Urinary bladder (tissue), 4 donors: ENCODE results near the gene CDRT4. TPM values are rescaled to one million over a fixed set of nuclear protein-coding genes. Genes with fewer than 3 reads are reported as not detected.

Experiments used
- DNase-seq: peaks from one replicate; pipeline ENCODE4 v3.0.0-alpha.2; 2015; ENCODE audit errors: extremely low spot score
- H3K27ac ChIP-seq: one replicate; pipeline ENCODE4 v1.5.1; 2013; ENCODE audit warnings: low read depth, mild to moderate bottlenecking, moderate library complexity
- H3K36me3 ChIP-seq: one replicate; pipeline ENCODE4 v1.6.1; 2013; ENCODE audit warnings: mild to moderate bottlenecking, moderate library complexity; ENCODE audit not compliant: insufficient read depth
- H3K4me1 ChIP-seq: one replicate; pipeline ENCODE4 v1.6.1; 2013; ENCODE audit warnings: mild to moderate bottlenecking, moderate library complexity; ENCODE audit not compliant: insufficient read depth
- H3K4me3 ChIP-seq: one replicate; pipeline ENCODE4 v1.5.1; 2013; ENCODE audit warnings: low read depth, low read length
- WGBS: extraction: QIAGEN DNeasy Blood & Tissue Kit; methylation state at CpG from one replicate; pipeline ENCODE4 v1.1.7; 2013; 5-methylcytosine and 5-hydroxymethylcytosine counted together
- polyA plus RNA-seq: library from polyadenylated mRNA; stranded (reverse); fragments of 200-250 nt; gene quantifications from one replicate; pipeline ENCODE4 v1.2.3, GENCODE V29; 2013
- total RNA-seq: library from RNA; depleted of rRNA; stranded (reverse); fragments of >200 nt; gene quantifications from one replicate; pipeline ENCODE4 v1.2.3, GENCODE V29; 2014
- donor health status: healthy with polysubstance abuse.
- donor health status: healthy.

CDRT4 gene
- total and polyA plus RNA-seq, 2 donors: 1.9 to 14.4 TPM

DNA sequence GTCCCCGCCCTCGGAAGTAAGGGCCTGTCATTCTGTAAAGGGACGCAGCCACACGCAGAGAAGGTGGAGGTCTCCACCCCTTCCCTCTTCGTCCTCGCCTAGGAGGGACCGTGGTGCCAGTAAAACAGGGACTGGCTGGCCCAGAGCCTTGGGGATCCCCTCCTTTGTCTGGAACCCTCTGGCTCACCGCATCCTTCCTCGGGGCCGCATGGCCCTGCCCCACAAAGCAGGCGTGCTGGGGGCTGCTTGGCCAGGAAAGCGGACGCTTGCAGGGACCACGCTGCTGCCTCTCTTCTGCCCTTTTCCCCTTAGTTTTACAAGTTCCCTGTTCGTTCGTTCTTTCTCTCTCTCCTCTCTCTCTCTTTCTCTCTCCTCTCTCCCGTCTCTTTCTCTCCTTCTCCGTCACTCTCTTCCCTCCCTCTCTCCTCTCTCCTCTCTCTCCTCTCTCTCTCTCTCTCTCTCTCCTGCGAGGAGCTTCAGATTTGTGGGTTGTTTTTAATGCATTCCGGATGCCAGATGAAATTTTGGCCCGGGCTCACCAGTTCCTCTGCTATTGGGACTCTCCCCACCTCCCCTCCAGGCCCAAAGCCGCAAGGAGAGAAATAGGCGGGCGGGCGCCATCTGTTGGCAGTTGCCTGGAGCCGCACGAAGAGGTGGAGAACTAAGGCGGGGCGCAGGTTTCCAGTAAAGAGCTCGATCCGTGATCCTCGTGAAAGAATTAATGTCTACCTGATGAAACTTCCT lies 35.1 kb upstream of the CDRT4 start:
- WGBS: 14% methylated on average over 32 of the region's 32 CpGs
- Histone ChIP-seq H3K27ac (peak overlapping the region; percentile 79), H3K4me3 (peak overlapping the region; percentile 0), H3K4me1 (no peaks in the 10 kb centered on the region), H3K36me3 (no peaks in the 10 kb centered on the region)
- peak; percentile 86 for DNase-seq

DNA sequence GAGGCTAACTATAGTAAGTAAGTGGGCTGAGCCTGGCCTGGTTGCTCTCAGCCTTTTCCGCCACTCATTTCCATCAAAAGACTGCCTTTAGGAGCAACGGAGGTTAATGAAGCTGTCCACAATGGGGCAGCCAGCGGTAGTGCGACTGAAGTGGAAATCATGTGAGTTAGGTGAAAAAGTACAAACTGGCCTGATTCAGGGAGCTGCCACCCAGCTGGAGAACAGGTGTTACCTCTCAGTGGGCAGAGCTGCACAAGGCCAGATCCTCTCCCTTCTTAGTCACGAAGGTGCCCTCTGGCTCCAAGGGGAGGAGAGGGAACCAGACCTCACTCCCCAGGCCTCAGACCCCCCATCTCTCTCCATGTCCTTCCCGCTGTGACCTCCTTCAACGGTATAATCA lies 34.4 kb upstream of the CDRT4 start:
- Histone ChIP-seq H3K4me3 (no peak overlapping the region), H3K27ac (peak overlapping the region; percentile 12)
- WGBS: 77% methylated on average over 7 of the region's 7 CpGs

DNA sequence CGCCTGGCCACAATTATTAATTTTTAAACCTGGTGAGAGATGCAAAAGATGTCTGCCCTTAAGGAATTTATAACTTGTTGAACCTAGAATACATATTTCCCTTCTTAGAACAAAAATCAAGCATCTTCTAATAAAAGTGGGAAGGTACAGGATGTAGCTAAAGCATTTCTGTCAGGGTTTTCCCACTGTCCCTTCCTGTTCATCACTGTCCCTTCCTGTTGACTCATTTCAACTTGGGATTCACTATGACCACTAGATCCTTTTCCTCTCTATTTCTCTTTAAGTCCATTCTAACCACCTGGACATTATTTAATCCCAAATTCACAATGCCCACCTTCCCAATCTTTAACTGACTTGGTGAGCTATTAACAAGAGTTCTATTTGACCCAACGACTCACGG lies 33.9 kb upstream of the CDRT4 start:
- WGBS: 74% methylated on average over 3 of the region's 3 CpGs
- no peaks in the 10 kb centered on the region for H3K36me3 ChIP-seq
- DNase-seq: no peak
- H3K27ac ChIP-seq: no peak overlapping the region
- H3K4me1 ChIP-seq: no peaks in the 10 kb centered on the region
- no peak overlapping the region for H3K4me3 ChIP-seq

More for the DNA sequence above, 34.4 kb upstream of the CDRT4 start:
- no peak for DNase-seq
- Histone ChIP-seq H3K4me1 (no peaks in the 10 kb centered on the region), H3K36me3 (no peaks in the 10 kb centered on the region)

DNA sequence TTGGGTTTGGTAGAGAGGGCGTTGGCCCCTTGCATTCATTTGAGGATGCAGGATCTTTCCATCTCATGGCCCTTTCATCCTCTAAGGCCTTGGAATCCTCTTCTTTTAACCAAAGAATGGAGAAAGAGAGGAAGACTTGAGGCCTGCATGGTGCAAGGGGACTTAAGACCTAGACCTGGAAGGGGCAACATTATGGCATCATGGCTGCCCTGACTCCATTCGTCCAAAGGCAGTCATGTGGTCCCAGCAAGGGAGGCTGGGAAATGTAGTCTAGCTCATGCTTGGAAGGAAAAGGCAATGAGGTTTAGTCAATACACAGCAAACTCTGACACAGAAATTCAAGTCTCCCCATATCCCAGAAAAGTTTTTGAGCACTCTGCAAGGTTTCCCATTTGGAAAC lies 30.7 kb upstream of the CDRT4 start:
- Histone ChIP-seq H3K4me3 (no peak overlapping the region), H3K27ac (no peak overlapping the region), H3K4me1 (no peaks in the 10 kb centered on the region), H3K36me3 (no peaks in the 10 kb centered on the region)
- WGBS: 87% methylated on average over 2 of the region's 2 CpGs
- DNase-seq: no peak

DNA sequence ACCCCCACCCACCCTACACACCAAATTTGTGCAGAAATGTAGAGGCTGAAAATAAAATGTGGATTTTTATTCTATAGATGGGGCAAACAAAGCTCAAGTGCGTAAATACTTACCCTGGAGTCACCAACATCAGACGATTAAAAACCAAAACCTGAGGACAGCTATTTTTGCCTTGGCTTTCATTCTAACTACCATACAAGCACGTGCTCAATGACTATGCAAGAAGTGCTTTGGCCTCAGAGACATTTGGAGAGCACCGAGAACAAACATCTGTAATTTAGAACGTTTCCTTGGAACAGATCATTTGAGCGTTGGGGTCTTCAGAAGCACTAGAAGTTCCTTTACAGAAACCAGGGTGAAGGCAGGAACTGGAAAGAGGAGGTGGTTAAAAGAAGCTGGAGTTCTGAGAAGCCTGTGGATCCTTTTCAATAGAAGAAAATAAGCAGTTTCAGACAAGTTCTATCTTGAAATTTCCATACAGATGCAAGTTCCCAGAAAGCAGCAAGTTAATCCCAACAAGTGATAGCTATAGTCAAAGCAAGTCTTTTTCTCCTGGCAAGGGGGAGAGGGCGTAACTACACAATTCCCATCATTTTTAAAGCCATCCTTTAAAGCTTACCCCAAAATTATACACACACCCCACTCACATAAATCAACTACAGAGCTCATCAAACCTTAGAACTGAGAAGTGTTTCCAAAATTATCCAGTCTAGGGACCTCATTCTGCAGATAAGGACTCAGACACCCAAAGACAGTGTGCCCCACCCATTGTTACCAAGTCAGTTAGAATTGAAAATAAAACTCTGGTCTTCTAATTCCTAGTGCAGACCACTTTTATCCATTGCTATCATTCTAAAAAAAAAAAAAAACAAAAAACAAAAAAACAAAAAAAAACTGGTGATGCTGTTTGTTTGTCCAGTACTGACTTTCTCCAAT lies 29.6 kb upstream of the CDRT4 start:
- Histone ChIP-seq H3K4me3 (no peak overlapping the region), H3K4me1 (no peaks in the 10 kb centered on the region), H3K36me3 (no peaks in the 10 kb centered on the region), H3K27ac (no peak overlapping the region)
- 71% methylated on average over 7 of the region's 7 CpGs for WGBS
- DNase-seq: no peak

DNA sequence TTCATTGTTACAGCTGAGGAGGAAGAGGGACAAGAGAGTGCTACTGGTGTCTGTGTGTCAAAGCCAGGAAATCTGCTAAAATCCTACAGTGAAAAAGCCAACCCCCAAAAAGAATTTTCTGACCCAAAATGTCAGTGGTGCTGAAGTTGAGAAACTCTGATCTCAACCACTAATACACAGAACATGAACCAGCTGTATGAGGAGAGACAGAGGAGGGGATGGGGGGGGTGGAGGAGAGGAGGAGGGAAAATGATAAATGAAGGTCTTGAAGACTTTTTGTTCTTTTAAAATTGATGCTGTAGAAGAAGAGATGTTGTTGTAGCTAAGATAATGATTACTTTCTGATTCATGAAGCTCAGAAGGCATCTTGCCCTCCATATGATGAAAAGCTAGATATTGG lies 27.4 kb upstream of the CDRT4 start:
- DNase-seq: no peak
- Histone ChIP-seq H3K4me3 (no peak overlapping the region), H3K4me1 (no peaks in the 10 kb centered on the region), H3K27ac (no peak overlapping the region), H3K36me3 (no peaks in the 10 kb centered on the region)

DNA sequence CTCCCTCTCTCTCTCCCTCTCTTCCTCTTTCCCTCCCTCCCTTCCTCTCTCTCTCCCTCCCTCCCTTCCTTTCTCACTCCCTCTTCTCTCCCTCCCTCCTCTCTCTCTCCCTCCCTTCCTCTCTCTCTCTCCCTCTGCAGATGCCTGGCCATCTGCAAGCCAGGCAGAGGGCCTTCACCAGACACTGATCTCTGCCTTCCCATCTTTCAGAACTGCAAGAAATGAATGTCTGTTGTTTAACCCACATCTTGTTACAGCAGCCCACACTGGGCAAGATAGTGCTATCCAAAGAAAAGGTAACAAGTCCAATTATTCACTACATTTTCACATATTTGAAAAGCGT lies 26.2 kb upstream of the CDRT4 start:
- no peak overlapping the region for H3K27ac ChIP-seq
- WGBS: 66% methylated on average over 1 of the region's 1 CpG
- H3K36me3 ChIP-seq: no peaks in the 10 kb centered on the region
- DNase-seq: no peak
- no peak overlapping the region for H3K4me3 ChIP-seq
- no peaks in the 10 kb centered on the region for H3K4me1 ChIP-seq

DNA sequence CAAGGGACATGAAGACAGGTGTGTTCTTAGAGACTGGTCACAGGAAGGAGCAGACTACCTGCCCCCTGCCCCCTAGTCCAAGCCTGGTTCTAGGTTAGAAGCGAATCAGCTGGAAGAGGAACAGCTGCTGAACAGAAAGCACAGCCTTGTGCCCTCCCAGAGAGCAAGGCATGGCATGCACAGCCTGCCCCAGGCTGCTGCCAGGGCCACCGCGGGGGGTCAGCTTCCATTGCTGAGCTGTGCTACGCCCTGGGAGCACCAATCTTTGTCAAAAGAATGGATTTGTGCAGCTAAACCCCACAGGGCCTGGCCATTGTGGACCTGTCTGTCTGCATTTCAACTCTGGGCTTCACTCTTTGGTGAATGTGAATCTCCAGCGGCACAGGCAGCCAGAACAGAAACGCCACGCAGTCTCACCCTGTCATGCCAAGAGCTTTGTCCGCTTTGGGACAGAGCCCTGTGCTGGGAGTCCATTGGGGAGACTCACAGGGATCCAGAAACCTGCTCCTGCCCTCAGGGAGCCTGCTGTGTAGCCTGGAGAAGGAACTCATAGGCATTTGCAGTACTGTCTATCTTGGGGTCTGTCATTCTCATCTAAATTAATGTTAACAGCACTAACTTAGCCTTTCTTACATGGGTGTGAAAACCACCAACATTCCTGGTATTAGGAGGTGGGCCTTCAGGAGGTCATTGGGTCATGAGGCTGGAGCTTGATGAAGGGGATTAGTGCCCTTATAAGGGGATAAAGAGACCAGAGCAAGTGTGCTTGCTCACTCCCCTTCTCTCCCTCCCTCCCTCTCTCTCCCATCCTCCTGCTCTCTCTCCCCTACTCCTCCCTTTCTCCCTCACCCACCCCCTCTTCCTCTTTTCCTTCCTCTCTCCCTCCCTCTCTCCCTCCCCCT lies 25.6 kb upstream of the CDRT4 start:
- DNase-seq: no peak
- H3K4me3 ChIP-seq: no peak overlapping the region
- H3K36me3 ChIP-seq: no peaks in the 10 kb centered on the region
- WGBS: 98% methylated on average over 8 of the region's 8 CpGs
- no peak overlapping the region for H3K27ac ChIP-seq
- H3K4me1 ChIP-seq: no peaks in the 10 kb centered on the region

DNA sequence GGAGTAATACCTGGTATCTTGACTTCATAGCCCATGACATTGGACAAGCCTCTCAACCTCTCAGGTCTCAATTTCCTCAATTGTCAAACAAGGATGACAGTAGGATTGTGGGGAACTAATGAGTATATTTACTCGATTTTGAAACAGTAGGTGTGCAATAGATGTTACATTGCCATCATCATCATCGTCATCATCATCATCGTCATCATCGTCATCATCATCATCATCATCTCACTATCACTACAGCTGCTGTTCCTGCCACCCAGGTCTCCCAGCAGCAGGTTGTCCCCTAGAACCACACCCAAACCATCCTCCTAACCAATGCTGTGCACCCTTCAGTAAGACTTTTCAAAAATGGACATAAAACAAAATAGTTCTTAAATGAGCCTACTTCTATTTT lies 24.8 kb upstream of the CDRT4 start:
- 97% methylated on average over 4 of the region's 4 CpGs for WGBS
- Histone ChIP-seq H3K36me3 (no peaks in the 10 kb centered on the region), H3K4me1 (no peaks in the 10 kb centered on the region), H3K27ac (no peak overlapping the region), H3K4me3 (no peak overlapping the region)
- DNase-seq: no peak

DNA sequence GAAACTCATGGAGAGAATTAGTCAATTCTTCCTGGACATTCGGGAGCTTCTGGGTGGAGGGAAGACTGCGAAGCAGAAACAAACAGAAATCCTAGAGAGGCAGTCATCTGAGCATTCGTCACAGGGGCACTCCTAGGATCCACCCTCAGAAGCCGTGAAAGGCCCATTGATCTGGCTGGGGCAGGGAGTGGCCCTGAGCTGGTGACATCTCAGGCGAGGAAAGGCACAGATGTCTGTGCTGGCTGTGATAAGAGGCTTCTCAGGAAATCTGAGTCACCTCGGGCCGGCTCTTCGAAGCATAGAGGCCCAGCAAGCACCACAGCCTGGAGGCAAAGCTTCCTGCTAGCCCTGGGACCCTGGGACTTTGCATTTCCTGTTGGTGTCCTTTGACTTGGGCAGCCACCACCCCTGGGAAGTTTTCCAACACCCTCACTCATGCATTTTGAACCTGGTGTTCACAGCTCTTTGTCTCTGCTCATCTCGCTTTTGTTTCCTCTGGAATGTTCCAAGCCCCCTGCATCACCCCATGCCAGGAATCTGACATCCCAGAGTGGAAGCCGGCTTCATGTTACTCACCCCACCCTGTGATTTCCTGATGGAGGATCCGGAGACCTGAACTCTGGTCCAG lies 23.3 kb upstream of the CDRT4 start:
- no peaks in the 10 kb centered on the region for H3K4me1 ChIP-seq
- H3K4me3 ChIP-seq: no peak overlapping the region
- no peak for DNase-seq
- H3K36me3 ChIP-seq: no peaks in the 10 kb centered on the region
- WGBS: 53% methylated on average over 11 of the region's 11 CpGs
- H3K27ac ChIP-seq: no peak overlapping the region

DNA sequence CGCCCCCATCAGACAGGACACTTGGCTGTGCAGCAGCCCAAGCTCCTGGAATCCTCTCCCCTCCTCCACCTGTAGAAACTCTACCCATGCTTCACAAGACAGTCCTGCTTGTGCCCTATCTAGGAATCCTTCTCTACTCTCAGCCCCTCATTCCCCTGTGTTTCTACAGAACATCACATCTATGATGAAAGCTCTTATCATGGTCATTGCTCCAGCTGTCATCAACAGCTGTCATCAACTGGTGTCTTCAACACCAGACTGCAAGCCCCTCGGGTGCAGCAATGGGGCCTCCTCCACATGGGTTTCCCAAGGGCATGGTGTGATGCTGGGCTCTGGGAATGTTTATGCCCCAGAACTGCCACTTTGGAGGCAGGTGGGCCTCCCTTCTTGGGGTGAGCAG lies 21.1 kb upstream of the CDRT4 start:
- H3K4me1 ChIP-seq: no peaks in the 10 kb centered on the region
- no peak overlapping the region for H3K27ac ChIP-seq
- no peaks in the 10 kb centered on the region for H3K36me3 ChIP-seq
- no peak overlapping the region for H3K4me3 ChIP-seq
- WGBS: 86% methylated on average over 2 of the region's 2 CpGs
- DNase-seq: no peak

DNA sequence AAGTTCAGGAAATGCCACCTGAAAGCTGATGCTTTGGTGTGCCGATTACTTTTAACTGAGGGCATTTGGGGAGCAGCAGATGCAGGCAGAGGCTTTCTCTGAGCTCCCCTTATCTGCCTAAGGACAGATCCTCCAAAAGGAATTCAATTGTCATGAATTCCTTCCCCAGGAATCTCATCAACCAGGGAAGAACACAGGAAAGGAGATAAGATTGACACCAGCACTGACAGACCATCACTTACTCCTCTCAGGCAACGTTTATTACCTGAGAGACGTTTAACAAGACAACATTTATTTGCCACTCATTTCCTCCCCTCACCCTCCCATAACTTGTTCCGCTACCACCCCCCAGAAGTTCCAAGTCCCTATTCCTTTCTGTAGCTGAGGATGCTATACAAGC lies 17.6 kb upstream of the CDRT4 start:
- no peaks in the 10 kb centered on the region for H3K36me3 ChIP-seq
- no peak overlapping the region for H3K4me3 ChIP-seq
- DNase-seq: no peak
- no peak overlapping the region for H3K27ac ChIP-seq
- 72% methylated on average over 4 of the region's 4 CpGs for WGBS
- no peaks in the 10 kb centered on the region for H3K4me1 ChIP-seq

DNA sequence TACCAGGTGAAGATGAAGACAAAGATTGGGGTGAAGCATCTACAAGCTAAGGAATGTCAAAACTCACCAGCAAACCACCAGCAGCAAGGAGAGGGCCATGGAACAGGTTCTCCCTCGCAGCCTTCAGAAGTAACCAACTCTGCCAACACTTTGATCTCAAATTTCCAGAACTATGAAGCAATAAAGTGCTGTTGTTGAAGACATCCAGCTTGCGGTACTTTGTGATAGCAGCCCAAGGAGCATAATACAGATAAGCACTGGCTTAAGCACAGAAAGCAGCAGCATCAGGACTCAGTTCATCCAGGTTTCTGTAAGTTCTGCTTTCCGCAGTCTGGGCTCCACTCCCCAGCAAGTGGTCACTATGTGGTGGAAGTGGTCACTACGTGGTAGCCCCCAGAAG lies 16.0 kb upstream of the CDRT4 start:
- H3K4me1 ChIP-seq: no peaks in the 10 kb centered on the region
- 51% methylated on average over 4 of the region's 4 CpGs for WGBS
- H3K27ac ChIP-seq: no peak overlapping the region
- H3K36me3 ChIP-seq: no peaks in the 10 kb centered on the region
- no peak overlapping the region for H3K4me3 ChIP-seq
- DNase-seq: no peak
